Testis (tissue), 3 donors: ENCODE data around the gene HEXA. TPM values are rescaled to one million over a fixed set of nuclear protein-coding genes. Genes with fewer than 3 reads are reported as not detected.

ENCODE experiments used
- DNase-seq: peaks from one replicate; pipeline ENCODE4 v3.0.0-alpha.2; 2019
- H3K27ac ChIP-seq, 2 donors: fragments of 200-600 bp; sonication (generic); one replicate each; pipeline ENCODE4 v1.5.1; 2019
- H3K27me3 ChIP-seq: fragments of 200-600 bp; sonication (generic); one replicate; pipeline ENCODE4 v1.5.1; 2019
- H3K36me3 ChIP-seq: fragments of 200-600 bp; sonication (generic); one replicate; pipeline ENCODE4 v1.5.1; 2017; ENCODE audit warnings: low read depth; ENCODE audit errors: missing control alignments
- H3K4me1 ChIP-seq: fragments of 200-600 bp; sonication (generic); one replicate; pipeline ENCODE4 v1.5.1; 2019
- H3K4me3 ChIP-seq, 2 donors: fragments of 200-600 bp; sonication (generic); one replicate each; pipeline ENCODE4 v1.5.1; 2017 to 2019
- H3K9me3 ChIP-seq: fragments of 200-600 bp; sonication (generic); one replicate; pipeline ENCODE4 v1.5.1; 2017
- POLR2A ChIP-seq: fragments of 450-650 bp; IDR thresholded peaks from one replicate; pipeline ENCODE4 v1.6.1; 2017; ENCODE audit warnings: antibody characterized with exemption, mild to moderate bottlenecking, moderate library complexity
- WGBS, 2 donors: methylation state at CpG; one replicate each; pipeline ENCODE4 v1.1.5; 2018; 5-methylcytosine and 5-hydroxymethylcytosine counted together
- intact Hi-C: fragments of 100-400 bp; cut with DNase I; formaldehyde crosslinking; loops from one replicate; pipeline ENCODE4 v1.15.1; 2023; ENCODE audit warnings: low total_unique reads
- polyA plus RNA-seq: library from polyadenylated mRNA; stranded (reverse); fragments of 350-450 nt; fragmentation: Illumina TruSeq; extraction: RNeasy Lipid Tissue Mini Kit (QIAGEN cat#74804); gene quantifications from one replicate; pipeline ENCODE4 v1.2.3, GENCODE V29; 2014; ENCODE audit warnings: low read depth, low replicate concordance; ENCODE audit not compliant: insufficient read depth
- total RNA-seq, 2 donors: library from RNA; depleted of rRNA; stranded (reverse); fragments of >200 nt; gene quantifications; one replicate each; pipeline ENCODE4 v1.2.3, GENCODE V29; 2016
- TF ChIP-seq, protein P1 (sequence below), 3 experiments: fragments of 450-650 bp in 2 of 3; fragments of 200-600 bp in 1 of 3; sonication (generic) in 1 of 3; IDR thresholded peaks; one replicate each; pipeline ENCODE4 v1.5.1; 2016 to 2019; ENCODE audit warnings: antibody characterized with exemption in 3 of 3, mild to moderate bottlenecking in 2 of 3, moderate library complexity in 1 of 3

Gene HEXA
- total and polyA plus RNA-seq, 3 donors from 2014 or later = 110 to 188 (median 129) TPM

DNA sequence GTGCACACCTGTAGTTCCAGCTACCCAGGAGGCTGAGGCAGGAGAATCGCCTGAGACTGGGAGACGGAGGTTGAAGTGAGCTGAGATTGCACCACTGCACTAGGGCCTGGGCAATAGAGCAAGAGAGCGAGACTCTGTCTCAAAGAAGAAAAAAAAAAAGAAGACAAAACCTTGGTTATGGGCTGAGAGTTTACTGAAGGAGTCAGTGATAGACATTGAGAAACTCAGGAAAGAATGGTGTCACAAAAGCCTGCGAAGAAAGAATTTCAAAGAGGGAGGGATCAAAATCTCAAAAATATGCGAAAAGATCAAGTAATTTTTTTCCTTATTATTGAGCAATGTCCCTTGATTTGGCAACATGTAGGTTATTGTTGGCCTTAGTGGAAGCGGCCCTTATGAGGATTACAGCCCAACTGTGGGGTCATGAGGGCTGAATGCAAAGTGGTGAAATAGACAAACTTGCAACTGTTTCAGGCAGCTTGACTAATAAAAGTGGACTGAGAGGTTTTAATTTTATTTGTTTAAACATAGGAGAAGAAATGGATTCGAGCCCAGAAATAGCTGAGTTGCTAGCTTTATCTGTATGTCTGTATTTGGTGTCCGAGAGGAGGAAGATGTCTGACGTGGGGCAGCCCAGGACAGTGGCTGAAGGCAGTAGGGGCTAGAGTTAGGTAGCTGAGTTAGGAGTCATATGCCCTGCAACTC lies 37.0 kb downstream of the HEXA start:
- TF ChIP-seq, protein P1, sequence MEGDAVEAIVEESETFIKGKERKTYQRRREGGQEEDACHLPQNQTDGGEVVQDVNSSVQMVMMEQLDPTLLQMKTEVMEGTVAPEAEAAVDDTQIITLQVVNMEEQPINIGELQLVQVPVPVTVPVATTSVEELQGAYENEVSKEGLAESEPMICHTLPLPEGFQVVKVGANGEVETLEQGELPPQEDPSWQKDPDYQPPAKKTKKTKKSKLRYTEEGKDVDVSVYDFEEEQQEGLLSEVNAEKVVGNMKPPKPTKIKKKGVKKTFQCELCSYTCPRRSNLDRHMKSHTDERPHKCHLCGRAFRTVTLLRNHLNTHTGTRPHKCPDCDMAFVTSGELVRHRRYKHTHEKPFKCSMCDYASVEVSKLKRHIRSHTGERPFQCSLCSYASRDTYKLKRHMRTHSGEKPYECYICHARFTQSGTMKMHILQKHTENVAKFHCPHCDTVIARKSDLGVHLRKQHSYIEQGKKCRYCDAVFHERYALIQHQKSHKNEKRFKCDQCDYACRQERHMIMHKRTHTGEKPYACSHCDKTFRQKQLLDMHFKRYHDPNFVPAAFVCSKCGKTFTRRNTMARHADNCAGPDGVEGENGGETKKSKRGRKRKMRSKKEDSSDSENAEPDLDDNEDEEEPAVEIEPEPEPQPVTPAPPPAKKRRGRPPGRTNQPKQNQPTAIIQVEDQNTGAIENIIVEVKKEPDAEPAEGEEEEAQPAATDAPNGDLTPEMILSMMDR (IDR thresholded peaks at IDR 0.05) = no peak
- TF ChIP-seq POLR2A = no peak
- H3K36me3 ChIP-seq = no peaks in the 10 kb centered on the region
- no peaks in the 10 kb centered on the region for H3K27me3 ChIP-seq
- intact Hi-C loops = no loop called here
- no peaks in the 10 kb centered on the region for H3K9me3 ChIP-seq
- no peak for DNase-seq
- 74 to 81% methylated on average over 9 of the region's 9 CpGs for WGBS, 2 donors
- no peaks in the 10 kb centered on the region for H3K4me1 ChIP-seq
- H3K27ac ChIP-seq = no peak overlapping the region
- H3K4me3 ChIP-seq = no peak overlapping the region

DNA sequence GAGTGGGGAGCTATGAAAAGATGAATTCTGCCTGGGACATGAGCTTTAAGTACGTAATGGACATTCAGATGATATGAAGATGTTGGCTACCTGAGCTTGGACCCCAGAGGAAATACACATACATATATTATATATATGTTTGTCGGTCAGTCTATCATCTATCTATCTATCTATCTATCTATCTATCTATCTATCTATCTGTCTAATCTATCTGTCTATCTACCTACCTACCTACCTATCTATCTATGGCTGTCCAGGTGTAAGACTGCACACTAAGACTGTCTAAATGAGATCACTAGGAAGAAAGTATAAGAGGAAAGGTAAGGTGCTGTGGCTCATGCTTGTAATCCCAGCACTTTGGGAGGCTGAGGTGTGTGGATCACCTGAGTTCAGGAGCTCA lies 37.7 kb downstream of the HEXA start:
- H3K36me3 ChIP-seq = no peaks in the 10 kb centered on the region
- no peaks in the 10 kb centered on the region for H3K27me3 ChIP-seq
- TF ChIP-seq, protein P1 (IDR thresholded peaks at IDR 0.05) = no peak
- no peak for TF ChIP-seq POLR2A
- no peak for DNase-seq
- no peak overlapping the region for H3K27ac ChIP-seq
- WGBS, 2 donors = 97 to 98% methylated on average over 2 of the region's 2 CpGs
- intact Hi-C loops = no loop called here
- H3K4me1 ChIP-seq = no peaks in the 10 kb centered on the region
- H3K4me3 ChIP-seq = no peak overlapping the region
- no peaks in the 10 kb centered on the region for H3K9me3 ChIP-seq

DNA sequence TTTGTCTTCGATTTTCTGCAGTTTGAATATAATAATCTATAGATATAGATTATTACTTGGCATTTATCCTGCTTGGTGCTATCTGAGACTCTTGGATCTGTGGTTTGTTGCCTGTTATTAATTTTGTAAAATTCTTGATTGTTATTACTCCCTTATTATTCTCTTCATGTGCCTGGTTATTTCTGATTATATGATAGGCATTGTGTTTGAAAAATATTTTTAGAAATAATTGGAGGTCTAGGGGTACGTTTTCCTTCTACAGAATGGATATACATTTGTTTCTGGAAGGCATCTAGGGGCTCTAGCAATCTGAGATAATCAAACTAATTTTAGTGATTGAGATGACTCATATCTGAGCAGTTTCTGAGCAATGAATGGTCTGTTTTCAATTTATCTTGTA lies 41.0 kb downstream of the HEXA start:
- TF ChIP-seq, protein P1 (IDR thresholded peaks at IDR 0.05) = no peak
- TF ChIP-seq POLR2A = no peak
- H3K4me1 ChIP-seq = no peaks in the 10 kb centered on the region
- no peaks in the 10 kb centered on the region for H3K27me3 ChIP-seq
- no peak overlapping the region for H3K27ac ChIP-seq
- H3K9me3 ChIP-seq = no peaks in the 10 kb centered on the region
- H3K36me3 ChIP-seq = no peaks in the 10 kb centered on the region
- intact Hi-C loops = no loop called here
- H3K4me3 ChIP-seq = no peak overlapping the region
- 91 to 92% methylated on average over 2 of the region's 2 CpGs for WGBS, 2 donors
- no peak for DNase-seq

DNA sequence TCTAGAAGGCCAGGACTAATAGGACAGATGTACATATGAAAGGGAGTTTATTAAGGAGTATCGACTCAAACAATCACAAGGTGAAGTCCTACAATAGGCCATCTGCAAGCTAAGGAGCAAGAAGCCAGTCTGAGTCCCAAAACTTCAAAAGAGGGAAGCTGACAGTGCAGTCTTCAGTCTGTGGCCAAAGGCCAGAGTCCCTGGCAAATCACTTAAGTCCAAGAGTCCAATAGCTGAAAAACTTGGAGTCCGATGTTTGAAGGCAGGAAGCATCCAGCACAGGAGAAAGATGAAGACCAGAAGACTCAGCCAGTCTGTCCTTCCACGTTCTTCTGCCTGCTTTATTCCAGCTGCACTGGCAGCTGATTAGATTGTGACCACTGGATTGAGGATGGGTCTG lies 44.8 kb downstream of the HEXA start:
- no peaks in the 10 kb centered on the region for H3K27me3 ChIP-seq
- H3K36me3 ChIP-seq = no peaks in the 10 kb centered on the region
- 82 to 88% methylated on average over 3 of the region's 3 CpGs for WGBS, 2 donors
- intact Hi-C loops = no loop called here
- DNase-seq = no peak
- no peak for TF ChIP-seq POLR2A
- TF ChIP-seq, protein P1 (IDR thresholded peaks at IDR 0.05) = no peak
- no peaks in the 10 kb centered on the region for H3K4me1 ChIP-seq
- H3K27ac ChIP-seq = no peak overlapping the region
- H3K9me3 ChIP-seq = no peaks in the 10 kb centered on the region
- no peak overlapping the region for H3K4me3 ChIP-seq

DNA sequence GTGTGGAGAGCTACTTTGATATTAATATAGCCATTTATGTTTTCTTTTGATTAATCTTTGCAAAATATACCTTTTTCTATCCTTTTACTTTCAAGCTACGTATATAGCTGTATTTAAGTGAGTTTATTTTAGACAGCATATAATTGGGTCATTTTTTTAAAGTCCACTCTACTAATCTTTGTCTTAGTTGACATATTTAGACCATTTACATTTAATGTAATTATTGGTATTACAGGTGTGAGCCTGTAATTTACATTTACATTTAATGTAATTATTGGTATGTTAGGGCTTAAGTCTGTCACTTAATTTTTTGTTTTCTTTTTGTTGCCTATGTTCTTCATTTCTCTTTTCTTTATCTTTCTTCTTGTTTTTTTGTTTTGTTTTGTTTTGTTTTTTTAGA lies 52.1 kb downstream of the HEXA start:
- H3K27ac ChIP-seq = no peak overlapping the region
- DNase-seq = no peak
- TF ChIP-seq POLR2A = no peak
- TF ChIP-seq, protein P1 (IDR thresholded peaks at IDR 0.05) = no peak
- no peaks in the 10 kb centered on the region for H3K9me3 ChIP-seq
- intact Hi-C loops = no loop called here
- no peak overlapping the region for H3K4me3 ChIP-seq
- 100% methylated on average over 1 of the region's 1 CpG for WGBS, 2 donors
- no peaks in the 10 kb centered on the region for H3K4me1 ChIP-seq
- H3K27me3 ChIP-seq = no peaks in the 10 kb centered on the region
- H3K36me3 ChIP-seq = no peaks in the 10 kb centered on the region
